NCI-H1930 (cell line): Measurements from ENCODE around the gene NR2F1-AS1.
"Not testable (repeated sequence)": the region's sequence is repeated elsewhere in the genome, so short reads cannot be mapped to it uniquely, and the experiment has no call there.

ENCODE experiments used
- DNase-seq, 2 experiments: peaks; one replicate each; lab custom pipeline; 2025; lab: John Stamatoyannopoulos, UW

Gene NR2F1-AS1

GRCh38 chr5:93517828-93518227 lies 63.2 kb downstream of the NR2F1-AS1 start:
- DNase-seq, result no peak

- DNase-seq, result no peak
These were observed 67.7 kb downstream of the NR2F1-AS1 start for GRCh38 chr5:93513298-93513697.

DNA sequence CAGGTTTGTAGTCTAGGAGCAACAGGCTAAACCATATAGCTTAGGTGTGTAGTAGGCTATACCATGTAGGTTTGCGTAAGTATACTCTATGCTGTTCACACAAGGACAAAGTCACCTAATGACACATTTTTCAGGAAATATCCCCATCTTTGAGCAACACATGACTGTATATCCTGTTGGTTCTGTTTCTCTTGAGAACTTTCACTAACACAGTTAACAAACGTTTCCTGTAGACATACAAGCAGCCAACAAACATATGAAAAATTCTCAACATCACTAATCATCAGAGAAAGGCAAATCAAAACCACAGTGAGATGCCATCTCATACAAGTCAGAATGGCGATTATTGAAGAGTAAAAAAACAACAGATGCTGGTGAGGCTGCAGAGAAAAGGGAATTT lies 68.2 kb downstream of the NR2F1-AS1 start:
- DNase-seq, result no peak

DNA sequence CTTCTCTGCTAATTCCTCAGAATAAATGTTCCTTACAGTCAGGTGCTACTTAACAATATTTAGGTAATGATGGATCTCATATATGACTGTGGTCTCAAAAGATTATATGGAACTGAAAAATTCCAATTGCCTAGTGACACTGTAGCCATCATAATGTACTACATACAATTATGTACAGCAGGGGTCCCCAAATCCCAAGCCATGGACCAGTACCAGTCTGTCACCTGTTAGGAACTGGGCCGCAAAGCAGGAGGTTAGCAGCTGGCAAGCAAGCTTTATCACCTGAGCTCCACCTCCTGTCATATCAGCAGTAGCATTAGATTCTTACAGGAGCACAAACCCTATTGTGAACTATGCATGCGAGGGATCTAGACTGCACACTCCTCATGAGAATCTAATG lies 69.6 kb downstream of the NR2F1-AS1 start:
- DNase-seq, result no peak

GRCh38 chr5:93510626-93511380 lies 70.2 kb downstream of the NR2F1-AS1 start:
- DNase-seq, result no peak

GRCh38 chr5:93505553-93505952 lies 75.5 kb downstream of the NR2F1-AS1 start:
- DNase-seq, result not testable (repeated sequence)

- DNase-seq, result no peak
These were observed 77.4 kb downstream of the NR2F1-AS1 start for GRCh38 chr5:93503598-93504067.

GRCh38 chr5:93497096-93497495 lies 83.9 kb downstream of the NR2F1-AS1 start:
- no peak for DNase-seq

DNA sequence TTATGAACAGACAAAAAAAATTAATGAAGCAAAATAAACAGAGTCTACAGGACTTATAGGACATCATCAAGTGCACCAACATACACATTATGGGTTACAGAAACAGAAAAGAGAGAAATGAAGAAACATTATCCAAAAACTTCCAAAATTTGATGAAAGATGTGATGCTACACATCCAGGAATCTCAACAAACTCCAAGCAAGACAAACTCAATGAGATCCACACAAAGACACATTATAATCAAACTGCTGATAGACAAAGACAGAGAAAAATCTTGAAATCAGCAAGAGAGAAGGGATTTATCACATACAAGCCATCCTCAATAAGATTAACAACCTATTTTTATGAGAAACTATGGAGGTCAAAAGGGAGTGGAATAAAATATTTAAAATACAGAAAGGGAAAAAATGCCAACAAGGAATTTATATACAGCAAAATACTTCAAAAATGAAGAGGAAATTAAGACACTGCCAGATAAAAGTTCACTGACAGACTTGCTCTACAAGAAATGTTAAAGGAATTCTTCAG lies 101.0 kb downstream of the NR2F1-AS1 start:
- no peak for DNase-seq

GRCh38 chr5:93477816-93478215 lies 103.2 kb downstream of the NR2F1-AS1 start:
- no peak for DNase-seq

GRCh38 chr5:93476251-93476742 lies 104.7 kb downstream of the NR2F1-AS1 start:
- no peak for DNase-seq

GRCh38 chr5:93462916-93463315 lies 118.1 kb downstream of the NR2F1-AS1 start:
- DNase-seq, result no peak

DNA sequence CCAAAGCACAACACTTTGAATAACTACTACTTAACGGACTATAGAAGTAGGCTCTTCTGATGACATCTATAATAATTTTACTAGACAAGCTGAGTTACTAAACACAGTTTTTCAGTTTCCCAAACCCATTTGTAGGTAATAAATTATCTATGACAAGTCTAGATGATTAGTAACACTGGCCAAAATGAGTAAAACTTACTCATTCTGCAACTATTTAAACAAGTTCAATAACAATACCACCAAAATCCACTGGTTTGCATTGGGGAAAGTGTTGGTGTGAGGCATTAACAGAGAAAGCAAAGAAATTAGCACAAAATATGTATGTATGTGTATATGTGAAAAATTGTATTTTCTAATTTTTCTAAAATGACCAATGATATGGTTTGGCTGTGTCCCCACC lies 119.3 kb downstream of the NR2F1-AS1 start:
- no peak for DNase-seq

GRCh38 chr5:93460286-93460685 lies 120.7 kb downstream of the NR2F1-AS1 start:
- DNase-seq, result no peak

- not testable (repeated sequence) for DNase-seq
These were observed 124.2 kb downstream of the NR2F1-AS1 start for GRCh38 chr5:93456796-93457195.

GRCh38 chr5:93454896-93455295 lies 126.1 kb downstream of the NR2F1-AS1 start:
- DNase-seq, result no peak

DNA sequence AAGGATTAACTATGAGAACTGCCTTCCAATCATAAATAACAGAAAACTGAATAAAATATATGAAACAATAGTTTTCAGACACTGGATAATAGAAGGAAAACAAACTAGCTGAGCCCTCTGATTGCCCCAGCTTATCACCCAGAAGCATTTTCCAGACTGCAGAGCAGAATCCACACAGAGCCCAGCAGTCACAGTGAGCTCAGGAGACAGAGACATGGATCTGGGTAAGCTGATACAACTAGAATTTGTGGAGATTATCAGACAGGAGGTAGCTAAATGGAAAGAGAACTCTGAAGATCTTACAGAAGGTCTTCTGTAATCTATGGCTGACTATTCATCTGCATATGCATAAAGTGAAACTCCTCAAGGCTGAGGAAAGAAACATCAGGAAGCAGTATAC lies 128.8 kb downstream of the NR2F1-AS1 start:
- no peak for DNase-seq

- DNase-seq, result no peak
These were observed 142.9 kb downstream of the NR2F1-AS1 start for GRCh38 chr5:93438124-93438523.

DNA sequence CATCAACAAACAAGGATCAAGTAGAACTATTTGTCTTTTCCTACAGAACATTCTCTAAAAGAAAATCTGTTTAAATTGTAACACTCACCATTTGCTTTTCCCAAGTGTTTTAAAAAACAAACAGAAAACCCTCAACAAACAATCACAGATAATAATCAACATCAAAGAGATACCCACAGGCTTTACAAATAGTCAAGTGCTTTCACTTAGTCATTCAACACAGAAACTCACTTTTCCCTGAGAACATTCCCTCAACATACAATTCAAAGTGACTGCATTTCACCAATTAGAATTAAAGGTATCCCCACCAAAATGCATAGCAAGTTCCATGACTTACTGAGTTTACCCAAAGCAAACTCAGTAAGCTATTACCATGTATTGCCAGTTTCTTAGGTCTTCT lies 144.9 kb downstream of the NR2F1-AS1 start:
- no peak for DNase-seq

- DNase-seq, result no peak
These were observed 147.6 kb downstream of the NR2F1-AS1 start for GRCh38 chr5:93433422-93433821.

GRCh38 chr5:93431250-93431649 lies 149.8 kb downstream of the NR2F1-AS1 start:
- no peak for DNase-seq

GRCh38 chr5:93430673-93431199 lies 150.3 kb downstream of the NR2F1-AS1 start:
- DNase-seq, result no peak

DNA sequence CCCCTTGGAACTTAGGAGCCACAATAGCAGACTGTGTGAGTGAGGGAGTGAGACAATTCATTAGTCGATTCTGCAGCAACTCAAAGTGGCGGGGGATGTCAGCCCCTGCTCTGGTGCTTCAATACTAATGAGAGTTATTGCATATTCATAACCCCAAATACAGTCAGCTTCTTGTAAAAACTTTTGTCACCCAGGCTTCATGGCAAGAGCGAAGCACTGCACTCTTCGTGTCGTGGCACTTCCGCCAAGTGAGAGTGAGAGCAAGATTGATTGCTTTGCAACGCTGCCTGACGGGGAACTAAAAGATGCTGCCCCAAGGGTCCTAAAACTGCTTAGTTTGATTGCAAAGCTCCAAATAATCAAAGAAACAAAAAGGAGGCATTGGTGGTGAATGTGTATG lies 150.9 kb downstream of the NR2F1-AS1 start:
- DNase-seq, result no peak
